ENCODE data around the gene HSPA4. TPM values are rescaled to one million over a fixed set of nuclear protein-coding genes. Genes with fewer than 3 reads are reported as not detected.

The HSPA4 gene
- total RNA-seq, 2 donors from 2014 or later: 245 to 287 TPM

DNA sequence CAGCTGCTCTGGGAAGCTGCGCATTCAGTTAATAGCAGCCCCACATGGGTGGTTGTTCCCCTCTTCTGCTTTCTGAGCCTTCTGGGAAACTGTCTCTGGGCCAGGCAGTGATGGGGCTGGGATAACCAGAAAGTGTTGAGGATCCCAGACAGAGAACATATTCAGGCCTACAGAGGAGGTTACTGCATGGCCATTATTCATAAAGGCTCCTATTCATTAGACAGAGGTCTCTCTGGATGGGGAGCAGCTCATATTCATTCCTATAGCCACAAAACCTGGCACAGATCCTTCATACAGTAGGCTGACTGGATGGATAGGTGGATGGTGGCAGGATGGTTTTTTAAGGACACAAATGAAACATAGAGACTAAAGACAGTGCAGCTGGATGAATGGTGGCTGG is 76.3 kb downstream of the HSPA4 start:
- Mint-ChIP-seq H3K36me3 (ENCODE audit: low read depth) (no peaks in the 10 kb centered on the region), H3K9me3 (no peaks in the 10 kb centered on the region), H3K4me1 (no peaks in the 10 kb centered on the region), H3K27me3 (ENCODE audit: insufficient read depth) (peaks cover 3% of the 10 kb centered on the region), H3K27ac (no peak overlapping the region), H3K4me3 (no peak overlapping the region)
- H3K36me3 ChIP-seq (ENCODE audit: control insufficient read depth, insufficient read depth, low read length): no peaks in the 10 kb centered on the region
- H3K9ac ChIP-seq (ENCODE audit: extremely low read depth, low read length, poor library complexity, severe bottlenecking): no peak overlapping the region
- H3K27ac ChIP-seq (ENCODE audit: low read depth, low read length): no peak overlapping the region
- H3K9me3 ChIP-seq (ENCODE audit: control insufficient read depth, low read length): no peaks in the 10 kb centered on the region
- H3K27me3 ChIP-seq (ENCODE audit: control insufficient read depth, insufficient read depth, low read length, poor library complexity, severe bottlenecking): no peaks in the 10 kb centered on the region
- no peaks in the 10 kb centered on the region for H3K4me1 ChIP-seq (ENCODE audit: control insufficient read depth, insufficient read depth, low read length)
- H3K4me3 ChIP-seq (ENCODE audit: low read length): no peak overlapping the region
- TF ChIP-seq, protein P1, sequence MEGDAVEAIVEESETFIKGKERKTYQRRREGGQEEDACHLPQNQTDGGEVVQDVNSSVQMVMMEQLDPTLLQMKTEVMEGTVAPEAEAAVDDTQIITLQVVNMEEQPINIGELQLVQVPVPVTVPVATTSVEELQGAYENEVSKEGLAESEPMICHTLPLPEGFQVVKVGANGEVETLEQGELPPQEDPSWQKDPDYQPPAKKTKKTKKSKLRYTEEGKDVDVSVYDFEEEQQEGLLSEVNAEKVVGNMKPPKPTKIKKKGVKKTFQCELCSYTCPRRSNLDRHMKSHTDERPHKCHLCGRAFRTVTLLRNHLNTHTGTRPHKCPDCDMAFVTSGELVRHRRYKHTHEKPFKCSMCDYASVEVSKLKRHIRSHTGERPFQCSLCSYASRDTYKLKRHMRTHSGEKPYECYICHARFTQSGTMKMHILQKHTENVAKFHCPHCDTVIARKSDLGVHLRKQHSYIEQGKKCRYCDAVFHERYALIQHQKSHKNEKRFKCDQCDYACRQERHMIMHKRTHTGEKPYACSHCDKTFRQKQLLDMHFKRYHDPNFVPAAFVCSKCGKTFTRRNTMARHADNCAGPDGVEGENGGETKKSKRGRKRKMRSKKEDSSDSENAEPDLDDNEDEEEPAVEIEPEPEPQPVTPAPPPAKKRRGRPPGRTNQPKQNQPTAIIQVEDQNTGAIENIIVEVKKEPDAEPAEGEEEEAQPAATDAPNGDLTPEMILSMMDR (conservative IDR thresholded peaks at IDR 0.05): no peak
- no peak for DNase-seq
- WGBS, 2 experiments (ENCODE audit: insufficient coverage in 1 of 2, insufficient read length in 1 of 2): 96 to 100% methylated on average over 1 of the region's 1 CpG

DNA sequence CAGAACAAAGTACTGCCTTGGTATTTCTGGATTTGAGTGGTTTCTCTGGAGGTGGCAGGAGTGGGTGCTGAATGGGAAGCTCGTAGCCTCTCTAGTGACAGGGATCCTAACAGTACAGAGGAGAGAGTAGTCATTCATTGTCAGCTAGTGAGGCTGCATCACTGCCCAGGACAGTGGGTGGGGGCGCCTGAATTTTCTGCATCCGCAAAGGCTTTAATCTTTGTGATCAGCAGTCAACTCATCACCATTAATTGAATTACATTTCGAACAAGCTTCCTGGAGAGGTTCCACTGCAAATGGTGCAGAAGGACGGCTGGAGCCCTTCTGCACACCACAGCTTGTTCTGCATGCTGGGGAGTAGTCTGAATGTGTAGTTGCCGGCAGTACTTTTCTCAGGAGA is 77.5 kb downstream of the HSPA4 start:
- Histone ChIP-seq H3K36me3 (ENCODE audit: control insufficient read depth, insufficient read depth, low read length) (no peaks in the 10 kb centered on the region), H3K4me1 (ENCODE audit: control insufficient read depth, insufficient read depth, low read length) (no peaks in the 10 kb centered on the region), H3K9me3 (ENCODE audit: control insufficient read depth, low read length) (no peaks in the 10 kb centered on the region), H3K4me3 (ENCODE audit: low read length) (no peak overlapping the region), H3K27ac (ENCODE audit: low read depth, low read length) (no peak overlapping the region), H3K9ac (ENCODE audit: extremely low read depth, low read length, poor library complexity, severe bottlenecking) (no peak overlapping the region), H3K27me3 (ENCODE audit: control insufficient read depth, insufficient read depth, low read length, poor library complexity, severe bottlenecking) (no peaks in the 10 kb centered on the region)
- Mint-ChIP-seq H3K27ac (no peak overlapping the region), H3K4me1 (no peaks in the 10 kb centered on the region), H3K27me3 (ENCODE audit: insufficient read depth) (peaks cover 4% of the 10 kb centered on the region), H3K36me3 (ENCODE audit: low read depth) (no peaks in the 10 kb centered on the region), H3K4me3 (no peak overlapping the region), H3K9me3 (no peaks in the 10 kb centered on the region)
- WGBS, 2 experiments (ENCODE audit: insufficient coverage in 1 of 2, insufficient read length in 1 of 2): 80 to 82% methylated on average over 2 to 6 of the region's 6 CpGs
- DNase-seq: no peak
- TF ChIP-seq, protein P1 (conservative IDR thresholded peaks at IDR 0.05): no peak

DNA sequence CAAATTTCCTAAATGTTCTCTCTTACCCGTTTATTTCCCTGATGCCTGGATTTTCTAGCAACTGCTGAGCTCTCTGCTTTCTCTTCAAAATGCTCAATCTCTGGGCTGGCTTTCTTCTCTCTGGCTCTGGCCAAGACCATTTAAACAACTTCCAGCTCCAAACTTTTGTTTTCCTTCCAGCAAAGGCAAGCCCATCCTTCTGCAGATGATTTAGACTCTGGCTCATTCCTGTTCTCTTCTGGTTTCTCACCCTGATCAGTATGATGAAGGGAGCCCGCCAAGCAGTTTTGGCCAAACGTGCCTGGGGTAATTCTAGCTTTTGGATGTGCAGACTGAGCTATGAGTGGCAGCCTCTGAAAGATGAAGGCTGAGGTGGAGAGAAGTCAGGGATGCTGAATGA is 78.1 kb downstream of the HSPA4 start:
- no peak for DNase-seq
- Mint-ChIP-seq H3K4me3 (no peak overlapping the region), H3K36me3 (ENCODE audit: low read depth) (no peaks in the 10 kb centered on the region), H3K9me3 (peaks cover 3% of the 10 kb centered on the region), H3K27me3 (ENCODE audit: insufficient read depth) (peaks cover 4% of the 10 kb centered on the region), H3K27ac (no peak overlapping the region), H3K4me1 (no peaks in the 10 kb centered on the region)
- H3K36me3 ChIP-seq (ENCODE audit: control insufficient read depth, insufficient read depth, low read length): no peaks in the 10 kb centered on the region
- H3K4me3 ChIP-seq (ENCODE audit: low read length): no peak overlapping the region
- 94% methylated on average over 3 of the region's 3 CpGs for WGBS, 2 experiments (ENCODE audit: insufficient coverage in 1 of 2, insufficient read length in 1 of 2)
- no peaks in the 10 kb centered on the region for H3K4me1 ChIP-seq (ENCODE audit: control insufficient read depth, insufficient read depth, low read length)
- H3K27me3 ChIP-seq (ENCODE audit: control insufficient read depth, insufficient read depth, low read length, poor library complexity, severe bottlenecking): no peaks in the 10 kb centered on the region
- no peaks in the 10 kb centered on the region for H3K9me3 ChIP-seq (ENCODE audit: control insufficient read depth, low read length)
- no peak overlapping the region for H3K27ac ChIP-seq (ENCODE audit: low read depth, low read length)
- H3K9ac ChIP-seq (ENCODE audit: extremely low read depth, low read length, poor library complexity, severe bottlenecking): no peak overlapping the region
- TF ChIP-seq, protein P1 (conservative IDR thresholded peaks at IDR 0.05): no peak

Measured in endodermal cell (in vitro differentiated cells).